Smooth muscle cell (in vitro differentiated cells): ENCODE data around the gene UBE2E2. TPM values are rescaled to one million over a fixed set of nuclear protein-coding genes. Genes with fewer than 3 reads are reported as not detected.

Source experiments
- DNase-seq: peaks from one replicate; lab custom pipeline; 2025; ENCODE audit not compliant: unreplicated experiment; lab: John Stamatoyannopoulos, UW
- H2AFZ ChIP-seq: fragments of 200-600 bp; sonication (generic); 2 replicates; pipeline ENCODE4 v1.6.0; 2016; ENCODE audit warnings: antibody characterized with exemption, low read depth, mild to moderate bottlenecking
- H3F3A ChIP-seq: fragments of 200-600 bp; sonication (generic); 2 replicates; pipeline ENCODE4 v1.6.0; 2017; ENCODE audit warnings: antibody characterized with exemption, low read depth
- H3K27ac ChIP-seq: fragments of 200-600 bp; sonication (generic); 2 replicates; pipeline ENCODE4 v1.5.1; 2016; ENCODE audit warnings: low read depth, mild to moderate bottlenecking
- H3K27me3 ChIP-seq: fragments of 200-600 bp; sonication (generic); 2 replicates; pipeline ENCODE4 v1.6.1; 2016; ENCODE audit warnings: low read depth, mild to moderate bottlenecking
- H3K36me3 ChIP-seq: fragments of 200-600 bp; sonication (generic); 2 replicates; pipeline ENCODE4 v1.5.1; 2016; ENCODE audit warnings: low read depth
- H3K4me1 ChIP-seq: fragments of 200-600 bp; sonication (generic); 2 replicates; pipeline ENCODE4 v1.5.1; 2016; ENCODE audit warnings: low read depth
- H3K4me2 ChIP-seq: fragments of 200-600 bp; sonication (generic); 2 replicates; pipeline ENCODE4 v1.6.0; 2016; ENCODE audit warnings: mild to moderate bottlenecking
- H3K4me3 ChIP-seq: fragments of 200-600 bp; sonication (generic); 2 replicates; pipeline ENCODE4 v1.5.1; 2016; ENCODE audit warnings: mild to moderate bottlenecking
- H3K79me2 ChIP-seq: fragments of 200-600 bp; sonication (generic); 2 replicates; pipeline ENCODE4 v1.6.0; 2016; ENCODE audit warnings: low read depth, mild to moderate bottlenecking
- H3K9ac ChIP-seq: fragments of 200-600 bp; sonication (generic); 2 replicates; pipeline ENCODE4 v1.6.0; 2016; ENCODE audit warnings: low read depth
- H3K9me3 ChIP-seq: fragments of 200-600 bp; sonication (generic); replicated peaks from 2 replicates; pipeline ENCODE4 v1.5.1; 2016; ENCODE audit warnings: low read depth
- H4K20me1 ChIP-seq: fragments of 200-600 bp; sonication (generic); 2 replicates; pipeline ENCODE4 v1.6.0; 2016; ENCODE audit warnings: low read depth
- CTCF ChIP-seq: fragments of 200-600 bp; sonication (generic); IDR thresholded peaks from 2 replicates; pipeline ENCODE4 v1.5.1; 2017; ENCODE audit warnings: borderline replicate concordance, mild to moderate bottlenecking, antibody characterized with exemption; ENCODE audit not compliant: insufficient read depth, poor library complexity, severe bottlenecking
- WGBS: methylation state at CpG from one replicate; pipeline ENCODE4 v1.1.7; 2016; ENCODE audit warnings: low lambda C conversion rate; 5-methylcytosine and 5-hydroxymethylcytosine counted together
- polyA plus RNA-seq: library from polyadenylated mRNA; unstranded; fragments of >200 nt; fragmentation: Nextera tagmentation; extraction: Ambion mirVana; gene quantifications from 2 replicates; pipeline ENCODE4 v1.2.1, GENCODE V29; 2016
- total RNA-seq: library from RNA; depleted of rRNA; stranded (reverse); fragments of >200 nt; gene quantifications from 2 replicates; pipeline ENCODE4 v1.2.3, GENCODE V29; 2014

The UBE2E2 gene
- total and polyA plus RNA-seq, 2 experiments from 2014 or later, result 65.9 to 121 TPM

- Histone ChIP-seq H3K27ac (no peak overlapping the region), H3K4me2 (no peak overlapping the region), H3K4me3 (no peak overlapping the region), H3K27me3 (no peaks in the 10 kb centered on the region), H3F3A (no peaks in the 10 kb centered on the region), H3K36me3 (no peaks in the 10 kb centered on the region), H3K4me1 (no peaks in the 10 kb centered on the region), H4K20me1 (peaks cover 59% of the 10 kb centered on the region), H3K79me2 (peaks cover 23% of the 10 kb centered on the region), H2AFZ (no peak overlapping the region), H3K9ac (no peak overlapping the region), H3K9me3 (no peaks in the 10 kb centered on the region)
- no peak for TF ChIP-seq CTCF
- no peak for DNase-seq
Measured at GRCh38 chr3:23465569-23465968, 262.4 kb downstream of the UBE2E2 start.

- Histone ChIP-seq H3K9me3 (no peaks in the 10 kb centered on the region), H4K20me1 (peaks cover 39% of the 10 kb centered on the region), H3K4me3 (no peak overlapping the region), H2AFZ (no peak overlapping the region), H3K27ac (no peak overlapping the region), H3K79me2 (peaks cover 9% of the 10 kb centered on the region), H3K27me3 (no peaks in the 10 kb centered on the region), H3K9ac (no peak overlapping the region), H3K36me3 (no peaks in the 10 kb centered on the region), H3K4me2 (no peak overlapping the region), H3F3A (no peaks in the 10 kb centered on the region), H3K4me1 (no peaks in the 10 kb centered on the region)
- no peak for TF ChIP-seq CTCF
- 100% methylated on average over 1 of the region's 1 CpG for WGBS
- DNase-seq, result no peak
Measured at GRCh38 chr3:23468203-23468602, 265.1 kb downstream of the UBE2E2 start.

GRCh38 chr3:23474580-23475357 is 271.6 kb downstream of the UBE2E2 start:
- Histone ChIP-seq H3K79me2 (no peaks in the 10 kb centered on the region), H3K4me2 (no peak overlapping the region), H4K20me1 (peaks cover 56% of the 10 kb centered on the region), H3K27ac (no peak overlapping the region), H3F3A (no peaks in the 10 kb centered on the region), H3K9me3 (no peaks in the 10 kb centered on the region), H3K9ac (no peak overlapping the region), H3K27me3 (no peaks in the 10 kb centered on the region), H3K4me1 (no peaks in the 10 kb centered on the region), H3K36me3 (no peaks in the 10 kb centered on the region), H3K4me3 (no peak overlapping the region), H2AFZ (no peak overlapping the region)
- DNase-seq, result no peak
- 92% methylated on average over 4 of the region's 4 CpGs for WGBS
- TF ChIP-seq CTCF, result no peak

GRCh38 chr3:23475446-23475845 is 272.3 kb downstream of the UBE2E2 start:
- no peak overlapping the region for H3K4me2 ChIP-seq
- no peak overlapping the region for H3K4me3 ChIP-seq
- no peak for TF ChIP-seq CTCF
- no peaks in the 10 kb centered on the region for H3K79me2 ChIP-seq
- no peaks in the 10 kb centered on the region for H3K36me3 ChIP-seq
- WGBS, result 92% methylated on average over 2 of the region's 2 CpGs
- H2AFZ ChIP-seq, result no peak overlapping the region
- H3K9ac ChIP-seq, result no peak overlapping the region
- no peak for DNase-seq
- no peaks in the 10 kb centered on the region for H3K9me3 ChIP-seq
- no peaks in the 10 kb centered on the region for H3K27me3 ChIP-seq
- no peaks in the 10 kb centered on the region for H3F3A ChIP-seq
- H3K27ac ChIP-seq, result no peak overlapping the region
- peaks cover 56% of the 10 kb centered on the region for H4K20me1 ChIP-seq
- no peaks in the 10 kb centered on the region for H3K4me1 ChIP-seq
